ENCODE results near the gene LRP8. TPM values are rescaled to one million over a fixed set of nuclear protein-coding genes. Genes with fewer than 3 reads are reported as not detected.

Gene LRP8
- total RNA-seq, 1 donor from 2014 or later: 6.0 TPM

DNA sequence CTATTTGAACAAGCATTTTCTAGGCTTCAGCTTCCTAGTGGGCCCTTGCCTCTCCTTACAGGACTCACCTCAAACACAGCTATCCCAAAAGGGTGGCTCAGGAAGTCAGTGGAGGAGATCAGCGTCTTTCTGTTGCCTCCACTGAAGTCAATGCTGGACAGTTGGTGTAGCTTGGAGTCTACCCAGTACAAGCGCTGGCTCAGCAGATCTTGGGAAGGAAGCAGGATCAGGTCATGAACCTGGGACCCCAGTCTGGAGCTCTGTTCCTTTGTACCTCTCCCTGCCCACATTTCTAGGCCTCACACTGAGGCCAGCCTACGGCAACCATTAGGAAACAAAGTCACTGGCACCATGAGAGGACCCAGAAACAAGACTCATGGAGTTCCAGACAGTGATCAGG is 65.9 kb downstream of the LRP8 start:
- DNase-seq (ENCODE audit: low spot score): no peak

DNA sequence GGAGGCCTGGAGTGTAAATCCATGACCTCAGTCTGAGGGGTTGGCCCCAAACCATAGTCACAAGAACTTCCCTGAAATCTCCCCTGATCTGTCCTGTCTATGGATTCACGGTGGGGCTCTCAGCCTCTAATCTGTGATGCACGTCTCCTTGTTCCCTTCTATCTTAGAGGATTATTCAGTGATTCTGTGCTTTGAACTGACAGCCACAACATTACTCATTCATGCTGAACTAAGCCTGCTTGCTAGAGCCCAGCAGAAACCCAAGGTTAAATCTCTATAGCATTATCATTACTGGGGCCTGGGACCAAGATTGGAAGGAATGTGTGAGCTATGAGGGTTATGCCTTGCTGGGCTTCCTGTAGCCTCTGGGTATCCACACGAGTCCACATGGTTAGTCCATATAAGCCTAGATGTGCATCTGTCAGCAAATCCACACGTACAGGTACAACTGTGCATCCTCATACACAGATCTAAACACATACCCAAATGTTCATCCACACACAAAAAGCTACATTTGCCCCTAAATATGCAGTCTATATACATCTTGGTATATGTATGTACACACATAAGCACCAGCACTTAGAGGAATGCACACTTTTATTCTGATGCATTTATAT is 67.1 kb downstream of the LRP8 start:
- peak; percentile 95 for DNase-seq (ENCODE audit: low spot score)

DNA sequence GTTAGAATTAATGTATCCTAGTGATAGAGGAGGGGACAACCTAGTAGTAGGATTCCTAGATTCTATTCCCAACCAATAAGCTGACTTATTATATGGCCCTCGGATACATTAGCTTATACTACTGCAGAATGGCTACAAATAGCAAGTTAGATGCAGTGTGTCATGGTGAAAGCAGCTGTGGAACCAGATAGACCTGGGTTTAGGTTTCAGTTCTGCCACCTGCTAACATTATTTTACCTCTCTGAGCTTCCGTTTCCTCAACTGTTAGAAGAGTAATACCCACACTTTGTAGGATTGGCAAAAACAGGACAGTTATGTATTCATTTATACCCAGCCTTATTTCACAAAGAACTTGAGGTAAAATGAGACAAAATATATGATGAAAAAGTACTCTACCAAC is 67.9 kb downstream of the LRP8 start:
- no peak for DNase-seq (ENCODE audit: low spot score)

DNA sequence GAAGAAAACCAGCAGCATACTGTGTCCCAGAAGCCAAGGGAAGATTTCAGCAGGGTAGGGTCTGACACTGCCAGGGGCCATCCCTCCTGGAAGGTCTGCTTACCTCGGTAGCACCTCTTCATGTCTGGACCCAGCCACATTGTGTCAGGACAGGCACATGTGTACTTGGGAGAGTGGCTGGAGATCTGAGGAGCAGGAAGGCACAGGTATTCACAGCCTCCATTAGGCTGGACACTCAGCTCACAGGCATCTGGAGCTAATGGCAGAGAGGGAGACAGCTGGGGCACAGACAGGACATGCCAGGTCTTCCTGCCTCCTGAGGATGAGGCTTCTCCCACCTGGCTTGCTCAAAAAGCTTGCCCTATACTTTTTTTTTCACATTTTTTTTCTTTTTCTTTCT is 69.7 kb downstream of the LRP8 start:
- no peak for DNase-seq (ENCODE audit: low spot score)

DNA sequence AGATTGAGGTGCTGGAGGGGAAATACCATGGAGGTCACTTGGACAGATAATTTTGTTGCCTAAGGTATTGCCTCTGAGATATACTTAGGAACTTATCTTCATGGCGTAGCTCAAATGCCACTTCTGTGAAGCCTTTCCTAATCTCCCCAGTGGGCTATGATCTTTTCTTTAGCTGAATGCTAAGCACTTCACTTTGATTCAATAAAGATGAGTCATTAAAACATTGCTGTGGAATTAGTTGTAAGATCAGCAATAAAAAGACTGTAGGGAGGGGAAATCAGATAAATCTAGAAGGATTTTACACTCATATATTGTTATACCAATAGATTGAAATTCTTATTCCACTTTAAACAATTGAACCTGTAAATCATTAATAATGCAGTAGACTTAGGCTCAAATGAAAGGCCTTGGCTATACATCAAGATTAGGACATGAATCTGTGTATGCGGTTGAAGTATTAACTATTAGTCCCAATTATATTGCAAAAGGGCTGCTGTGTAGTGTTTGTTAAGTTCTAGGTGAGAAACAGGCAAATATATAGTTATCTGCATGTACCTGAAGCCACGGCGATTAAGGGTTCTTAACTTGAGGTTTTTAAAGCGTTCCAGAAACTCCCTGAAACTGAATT is 70.3 kb downstream of the LRP8 start:
- DNase-seq (ENCODE audit: low spot score): peak; percentile 85

DNA sequence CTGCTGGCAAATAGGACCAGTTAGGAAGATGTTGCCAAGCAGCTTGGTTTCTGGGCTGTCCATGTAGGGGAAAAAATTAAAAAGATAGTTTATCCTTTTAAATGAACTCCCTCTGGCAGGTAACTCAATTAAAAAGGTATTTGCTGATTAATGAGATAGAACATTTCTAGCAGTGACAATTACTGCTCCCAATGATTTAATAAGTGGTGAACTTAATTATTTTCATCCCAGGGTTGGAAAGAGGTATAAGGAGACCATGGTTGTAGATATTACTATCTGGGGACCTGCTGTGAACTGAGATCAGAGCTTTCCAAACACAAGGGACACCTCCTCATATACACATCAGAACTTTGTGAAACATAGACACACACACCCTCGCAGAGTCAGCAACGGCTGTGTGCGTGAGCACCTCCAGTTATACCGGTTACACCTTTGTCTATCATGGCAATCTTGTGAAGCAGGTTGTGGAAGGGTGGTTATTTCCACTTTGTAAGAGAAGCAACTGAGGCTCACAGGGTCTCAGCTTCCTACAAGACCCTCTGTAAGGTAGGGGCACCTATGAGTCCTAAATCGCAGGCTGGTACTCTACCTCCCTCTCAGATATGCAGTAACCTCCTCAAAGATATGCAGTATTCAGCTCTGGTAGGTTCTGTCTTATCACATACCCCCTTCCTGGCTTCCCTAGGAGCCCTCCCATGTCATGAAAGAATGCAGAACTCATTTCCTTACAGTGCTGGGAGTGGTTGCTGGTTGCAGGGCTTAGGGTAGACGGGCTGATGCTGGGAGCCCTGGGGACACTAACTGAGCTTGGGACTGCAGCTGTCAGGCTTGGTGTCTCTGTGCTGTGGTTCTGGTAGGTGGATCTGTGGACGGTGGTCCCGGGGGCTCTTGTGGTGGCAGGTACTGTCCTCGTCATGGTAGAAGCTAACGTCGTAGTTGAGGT is 71.1 kb downstream of the LRP8 start:
- no peak for DNase-seq (ENCODE audit: low spot score)

DNA sequence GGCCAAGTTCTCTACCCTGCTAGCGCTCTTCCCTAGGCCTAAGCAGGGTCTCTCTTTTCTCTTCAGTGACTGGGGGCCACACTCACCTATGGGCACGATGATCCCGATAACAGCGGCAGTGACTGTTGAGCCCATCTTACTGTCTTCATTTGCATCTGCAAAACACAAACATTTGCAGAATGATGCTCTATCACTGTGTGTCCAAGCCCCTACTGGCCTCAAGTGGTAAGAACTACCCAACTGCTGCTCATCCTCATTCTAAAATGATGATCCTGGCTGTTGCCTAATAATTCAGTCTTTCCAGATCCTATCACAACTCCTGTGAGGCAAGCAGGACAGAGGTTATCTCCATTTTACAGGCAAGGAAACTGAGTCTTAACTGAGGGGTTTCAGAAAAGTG is 72.8 kb downstream of the LRP8 start:
- no peak for DNase-seq (ENCODE audit: low spot score)

DNA sequence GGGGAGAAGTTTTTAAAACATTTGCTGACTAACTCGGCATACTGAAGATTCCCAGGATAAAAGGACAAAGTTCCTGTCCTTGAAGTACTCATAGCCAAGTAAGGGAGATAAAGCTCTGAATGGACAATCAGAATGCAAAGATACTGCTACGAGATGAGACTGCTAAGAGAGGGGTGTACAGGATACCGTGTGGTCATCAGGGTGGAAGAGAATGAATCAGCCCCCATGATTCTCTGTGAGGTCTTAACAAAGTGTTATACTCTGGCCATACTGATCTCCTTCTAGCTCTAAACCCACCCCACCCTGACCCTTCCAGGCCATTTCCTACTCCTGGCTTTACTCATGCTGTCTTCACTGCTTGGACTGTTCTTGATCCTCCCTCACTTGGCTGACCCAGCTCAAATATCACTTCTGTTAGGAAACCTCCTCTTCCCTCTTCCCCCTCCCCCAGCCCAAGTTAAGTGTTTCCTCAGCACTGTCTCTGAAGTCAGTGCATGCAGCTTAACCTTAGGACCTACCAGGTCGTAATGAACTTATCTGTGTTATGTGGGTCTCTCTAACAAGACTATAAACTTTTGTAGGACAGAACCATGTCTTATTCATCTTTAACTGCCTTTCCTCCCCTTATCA is 73.7 kb downstream of the LRP8 start:
- peak; percentile 94 for DNase-seq (ENCODE audit: low spot score)

DNA sequence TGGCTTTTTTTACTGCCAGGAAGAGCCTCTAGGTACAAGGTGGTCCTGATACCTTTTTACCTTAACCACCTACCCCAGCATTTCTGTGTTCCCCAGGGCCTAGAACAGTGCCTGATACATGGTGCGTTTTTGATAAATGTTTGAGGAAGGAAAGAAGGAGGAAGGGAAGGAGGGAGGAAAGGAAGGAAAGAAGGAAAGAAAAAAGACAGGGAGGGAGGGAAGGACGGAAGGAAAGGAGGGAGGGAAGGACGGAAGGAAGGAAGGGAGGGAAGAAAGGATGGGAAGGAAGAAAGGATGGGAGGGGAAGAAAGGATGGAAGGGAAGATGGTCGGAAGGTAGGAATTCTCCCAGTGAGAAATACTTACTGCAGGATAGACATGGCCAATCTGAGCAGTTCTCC is 77.5 kb downstream of the LRP8 start:
- DNase-seq (ENCODE audit: low spot score): no peak

DNA sequence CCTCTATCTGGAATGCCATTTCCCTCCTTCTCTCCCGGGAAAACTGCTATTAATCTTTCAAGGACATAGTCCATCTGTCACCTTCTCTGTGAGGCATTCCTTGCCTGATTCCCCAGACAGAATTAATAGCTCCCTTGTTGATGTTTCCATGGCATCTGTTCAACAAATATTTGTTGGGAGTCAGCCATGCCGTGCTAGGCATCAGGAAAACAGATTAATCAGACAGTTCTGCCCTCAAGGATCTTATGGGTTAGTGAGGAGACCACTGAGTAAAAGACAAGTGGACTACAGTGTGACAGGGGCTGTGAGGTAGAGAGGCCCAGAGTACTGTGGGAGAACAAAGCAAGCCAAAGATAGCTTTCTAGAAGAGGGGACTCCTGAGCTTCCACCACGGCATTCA is 78.2 kb downstream of the LRP8 start:
- DNase-seq (ENCODE audit: low spot score): no peak

DNA sequence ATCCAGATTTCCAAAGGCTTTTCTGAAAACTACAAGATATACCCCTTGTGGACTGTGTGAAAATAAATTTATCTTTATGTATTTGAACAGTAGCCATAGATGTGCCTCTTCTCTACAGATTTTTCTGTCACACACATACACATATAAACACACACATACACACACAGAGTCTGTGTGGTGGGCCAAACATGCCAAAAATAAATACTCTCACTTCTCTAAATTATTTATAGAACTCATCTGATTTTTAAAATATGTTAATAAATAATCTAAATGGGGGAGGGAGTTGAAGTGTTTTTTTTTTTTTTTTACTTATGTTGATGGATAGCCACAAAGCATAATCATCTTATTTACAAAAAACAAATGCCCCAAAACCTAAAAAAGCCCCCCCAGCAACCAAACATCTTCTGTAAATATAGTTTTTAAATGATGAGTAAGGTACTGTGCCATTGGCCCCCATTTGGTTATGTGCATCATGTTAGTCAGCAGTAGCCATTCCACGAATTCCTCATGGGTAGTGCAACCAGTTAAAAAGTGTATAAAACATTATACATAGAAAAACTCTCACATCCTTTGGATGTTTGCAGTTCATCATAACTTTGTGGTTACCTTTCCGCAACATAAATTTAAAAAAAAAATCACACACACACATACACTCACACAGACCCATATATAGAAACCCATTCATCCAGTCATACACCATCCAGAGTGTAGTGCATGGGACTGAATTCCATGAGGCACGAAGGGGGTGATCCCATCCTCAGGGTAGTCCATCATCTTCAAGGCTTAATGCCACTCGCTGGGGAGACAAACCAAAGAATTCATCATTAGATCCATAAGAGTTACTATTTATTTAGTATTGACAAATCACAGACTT is 81.4 kb downstream of the LRP8 start:
- no peak for DNase-seq (ENCODE audit: low spot score)

DNA sequence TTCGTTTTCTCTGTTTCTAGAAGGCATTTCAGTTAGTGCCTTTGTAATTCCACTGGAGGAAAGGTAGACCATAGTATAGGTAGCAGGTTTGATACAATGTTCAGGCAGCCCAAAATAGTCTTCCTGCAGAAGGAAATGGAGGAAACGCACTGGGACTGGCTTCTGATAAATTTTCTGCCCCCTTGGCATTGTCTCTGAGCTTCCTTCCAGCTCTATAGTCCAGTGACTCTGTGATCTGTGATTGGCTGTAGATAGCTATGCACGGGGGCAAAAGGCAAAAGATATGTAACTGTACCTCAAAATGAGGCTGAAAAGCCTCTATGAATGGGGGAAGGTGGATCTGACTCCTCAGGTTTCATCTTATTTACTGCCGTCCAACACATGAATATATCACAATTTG is 83.7 kb downstream of the LRP8 start:
- no peak for DNase-seq (ENCODE audit: low spot score)

DNA sequence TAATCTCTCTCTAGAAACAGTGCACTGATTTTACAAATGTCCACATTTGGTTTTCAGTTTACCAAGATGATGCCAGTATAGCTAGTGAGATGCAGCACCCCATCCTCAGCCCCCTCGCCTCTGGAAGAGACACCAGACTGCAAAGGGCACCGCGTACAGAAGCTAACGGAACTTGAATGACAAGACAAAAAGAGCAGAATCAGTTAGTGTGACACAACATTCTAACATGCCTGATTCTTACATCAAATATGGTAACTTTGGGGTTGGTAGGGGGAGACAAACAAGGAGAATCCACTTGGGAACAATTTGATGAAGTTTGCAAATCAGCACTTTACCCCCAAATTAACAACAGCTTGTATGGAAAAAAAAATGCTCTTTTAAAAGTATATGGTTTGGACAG is 85.5 kb downstream of the LRP8 start:
- no peak for DNase-seq (ENCODE audit: low spot score)

DNA sequence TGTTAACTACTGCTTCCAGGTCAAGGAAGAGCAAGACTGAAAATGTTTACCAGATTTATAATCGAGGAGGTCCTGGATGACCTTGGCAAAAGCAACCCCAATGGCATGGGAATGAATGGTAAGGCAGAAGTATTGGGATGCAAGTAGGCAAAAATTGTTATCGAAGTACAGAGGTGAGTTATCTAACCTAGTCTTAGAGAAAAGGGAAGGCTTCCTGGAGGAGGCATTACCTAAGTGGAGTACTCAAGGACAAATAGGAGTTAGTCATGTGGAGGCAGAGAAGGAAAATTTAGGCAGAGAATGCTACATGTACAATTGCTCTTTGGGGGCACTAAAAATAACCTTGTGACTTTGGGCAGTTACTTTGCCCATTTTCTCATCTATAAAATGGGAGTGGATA is 86.0 kb downstream of the LRP8 start:
- no peak for DNase-seq (ENCODE audit: low spot score)

DNA sequence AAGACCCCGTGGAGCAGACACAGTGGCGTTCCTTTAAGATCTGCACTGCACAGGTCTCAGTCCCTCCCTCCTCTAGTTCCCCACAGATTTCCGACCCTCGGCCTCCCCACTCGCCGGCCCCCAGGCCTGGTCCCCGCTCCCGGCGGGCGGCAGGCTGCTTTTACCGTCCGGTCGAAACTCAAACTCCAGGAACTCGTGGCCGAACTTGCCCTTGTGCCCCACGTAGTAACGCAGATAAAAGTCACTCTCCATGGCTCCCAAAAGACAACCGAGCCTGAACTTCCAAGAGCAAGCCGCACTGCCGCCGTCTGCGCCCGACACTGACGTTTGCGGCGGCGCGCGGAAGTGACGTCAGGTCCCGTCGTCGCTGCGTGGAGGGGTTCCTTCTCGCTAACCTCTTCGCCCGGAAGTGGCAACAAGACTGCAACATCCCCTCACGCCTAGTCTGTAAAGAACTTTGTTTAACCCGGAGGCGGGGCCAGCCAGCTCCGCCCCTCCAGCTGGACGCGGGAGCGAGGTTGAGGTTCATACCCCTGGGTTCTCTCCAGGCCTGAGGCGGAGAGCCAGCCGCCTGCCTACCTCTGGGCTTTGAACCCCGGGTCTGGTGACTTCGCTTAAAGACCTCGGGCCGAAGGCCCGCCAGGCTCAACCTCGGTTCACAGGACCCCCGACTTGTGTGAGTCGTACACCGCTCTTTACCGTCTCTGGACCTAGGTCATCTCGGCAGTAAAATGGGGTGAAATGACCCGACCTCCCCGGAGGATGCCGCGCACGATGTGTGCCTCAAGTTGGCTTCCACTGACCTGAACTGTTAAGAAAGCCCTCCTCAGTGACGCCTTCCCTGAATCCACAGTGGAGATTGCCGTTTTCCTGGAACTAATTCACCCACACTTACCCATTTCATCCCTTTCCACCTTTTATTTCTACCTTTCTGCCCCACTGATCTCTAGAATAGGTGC is 89.4 kb downstream of the LRP8 start, which contains the start of gene MAGOH:
Gene MAGOH, minus strand, starts transcription at position 322 of the 959 bp plus-strand sequence. Its CDS starts 70 bp downstream, at position 252.
- DNase-seq (ENCODE audit: low spot score): peak; percentile 96

DNA sequence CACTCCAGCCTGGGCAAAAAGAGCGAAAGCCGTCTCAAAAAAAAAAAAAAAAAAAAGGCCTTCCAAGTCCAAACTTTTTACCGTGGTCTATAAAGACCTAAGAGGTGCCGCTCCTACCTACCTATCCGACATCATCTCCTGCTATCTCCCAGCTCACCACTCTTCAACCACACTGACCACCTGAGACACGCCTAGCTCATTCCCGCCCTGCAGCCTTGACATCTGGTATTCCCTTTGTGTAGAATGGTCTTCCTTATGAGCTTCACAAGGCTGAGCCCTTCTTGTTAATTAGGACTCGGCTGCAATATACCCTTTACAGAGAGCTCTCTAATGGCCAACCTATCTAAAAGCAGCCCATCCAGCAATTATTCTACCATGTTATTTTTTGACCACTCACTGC is 90.2 kb downstream of the LRP8 start:
- DNase-seq (ENCODE audit: low spot score): no peak

DNA sequence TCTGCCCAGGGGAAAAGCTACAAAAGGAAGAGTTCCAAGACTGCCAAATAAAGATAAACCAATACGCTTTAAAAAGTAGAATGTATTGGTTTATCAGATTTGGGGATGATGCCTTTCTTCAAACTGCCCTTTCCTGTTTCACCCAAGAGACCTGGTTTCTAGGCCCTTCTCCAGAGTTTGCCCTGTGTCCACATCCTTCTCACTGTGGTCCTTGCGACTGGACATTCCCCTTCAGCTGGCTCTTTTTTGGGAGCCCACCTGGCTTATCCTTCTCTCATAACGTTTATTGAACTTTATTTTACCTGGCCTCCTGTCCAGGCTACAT is 106.9 kb downstream of the LRP8 start:
- DNase-seq (ENCODE audit: low spot score): no peak

DNA sequence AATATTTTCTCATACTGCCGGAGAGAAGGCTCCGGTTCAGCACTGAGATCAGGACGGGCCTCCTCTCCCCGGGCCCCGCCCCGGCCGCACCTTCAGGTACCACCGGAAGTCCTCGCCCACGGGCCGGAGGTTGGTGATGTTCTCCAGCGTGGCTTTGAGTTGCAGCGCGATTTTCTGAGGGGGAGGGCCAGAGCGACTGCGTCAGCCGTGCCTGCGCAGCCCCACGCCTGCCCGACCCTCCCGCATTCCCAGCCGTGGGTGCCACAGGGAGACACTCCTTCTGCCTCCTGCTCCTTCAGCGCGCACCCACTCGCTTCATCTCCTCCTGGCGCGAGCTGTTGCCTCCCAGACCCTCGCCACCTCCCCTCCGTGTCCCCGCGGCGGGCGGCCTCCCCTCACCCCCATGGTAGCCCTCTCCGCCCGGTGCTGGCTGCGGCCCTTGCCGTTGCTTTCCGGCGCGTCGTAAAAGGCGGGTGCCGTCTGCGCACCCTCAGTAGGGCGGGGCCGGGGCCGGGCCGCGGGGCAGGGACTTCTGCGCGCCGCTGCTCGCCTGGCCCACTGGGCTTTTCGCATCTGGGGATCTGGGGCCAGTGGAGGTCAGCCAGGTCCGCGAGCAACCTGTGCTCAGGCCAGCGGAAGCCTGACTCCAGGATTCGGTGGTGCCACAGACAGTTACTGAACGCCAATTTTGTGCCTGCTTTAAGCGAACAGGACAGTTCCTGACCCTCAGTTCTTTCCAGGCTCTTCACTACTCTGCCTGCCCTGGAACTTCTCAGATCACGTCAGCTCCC is 107.5 kb downstream of the LRP8 start, which contains the start of gene CZIB:
Gene CZIB, minus strand, starts transcription at position 464 of the 791 bp plus-strand sequence. Its CDS starts 59 bp downstream, at position 405.
- DNase-seq (ENCODE audit: low spot score): peak; percentile 97

DNA sequence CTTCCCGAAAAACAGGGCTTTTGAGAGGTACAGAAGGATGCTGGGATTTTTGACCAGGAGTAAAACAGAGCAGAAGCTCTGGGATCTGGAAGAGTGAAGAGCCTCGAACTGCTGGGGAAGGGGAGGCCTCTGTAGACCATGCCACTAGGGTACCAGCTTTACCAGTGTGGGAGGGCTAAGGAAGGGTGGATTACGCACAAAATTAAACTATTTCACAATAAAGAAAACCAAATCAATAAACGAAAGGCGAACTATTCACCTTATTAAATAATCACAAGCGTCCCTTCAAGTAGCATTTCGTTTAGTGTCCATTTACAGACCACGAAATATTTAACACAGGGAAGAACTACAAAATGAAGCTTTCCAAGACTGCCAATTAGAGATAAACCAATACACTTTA is 108.2 kb downstream of the LRP8 start:
- no peak for DNase-seq (ENCODE audit: low spot score)

All from umbilical cord (tissue), 2 donors.